Prostate gland (tissue), 2 donors: Measurements from ENCODE around the gene TUSC7.

Experiments used
- POLR2AphosphoS5 ChIP-seq: sonication (generic); formaldehyde crosslinking; IDR thresholded peaks from one replicate; pipeline ENCODE4 v1.6.1; 2017; ENCODE audit warnings: antibody characterized with exemption
- TF ChIP-seq, protein P1 (sequence below), 4 experiments: fragments of 200-600 bp in 2 of 4; fragments of 450-650 bp in 2 of 4; sonication (generic) in 2 of 4; IDR thresholded peaks; 1 replicate in 3 of 4; 2 replicates in 1 of 4; pipeline ENCODE4 v1.5.1; 2016 to 2019; ENCODE audit warnings: antibody characterized with exemption in 4 of 4, mild to moderate bottlenecking in 2 of 4, moderate library complexity in 2 of 4

DNA sequence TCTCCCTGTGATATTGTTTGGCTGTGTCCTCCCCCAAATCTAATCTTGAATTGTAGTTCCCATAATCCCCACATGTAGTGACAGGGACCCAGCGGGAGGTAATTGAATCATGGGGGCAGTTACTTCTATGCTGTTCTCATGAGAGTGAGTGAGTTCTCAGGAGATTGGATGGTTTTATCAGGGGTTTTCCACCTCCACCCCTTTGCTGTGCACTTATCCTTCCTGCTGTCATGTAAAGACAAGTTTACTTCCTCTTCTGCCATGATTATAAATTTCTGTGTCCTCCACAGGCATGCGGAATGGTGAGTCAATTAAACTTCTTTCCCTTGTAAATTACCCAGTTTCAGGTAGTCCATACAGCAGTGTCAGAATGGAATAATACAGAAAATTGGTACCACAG, 24.7 kb downstream of the TUSC7 start:
- TF ChIP-seq POLR2AphosphoS5: no peak
- TF ChIP-seq, protein P1, sequence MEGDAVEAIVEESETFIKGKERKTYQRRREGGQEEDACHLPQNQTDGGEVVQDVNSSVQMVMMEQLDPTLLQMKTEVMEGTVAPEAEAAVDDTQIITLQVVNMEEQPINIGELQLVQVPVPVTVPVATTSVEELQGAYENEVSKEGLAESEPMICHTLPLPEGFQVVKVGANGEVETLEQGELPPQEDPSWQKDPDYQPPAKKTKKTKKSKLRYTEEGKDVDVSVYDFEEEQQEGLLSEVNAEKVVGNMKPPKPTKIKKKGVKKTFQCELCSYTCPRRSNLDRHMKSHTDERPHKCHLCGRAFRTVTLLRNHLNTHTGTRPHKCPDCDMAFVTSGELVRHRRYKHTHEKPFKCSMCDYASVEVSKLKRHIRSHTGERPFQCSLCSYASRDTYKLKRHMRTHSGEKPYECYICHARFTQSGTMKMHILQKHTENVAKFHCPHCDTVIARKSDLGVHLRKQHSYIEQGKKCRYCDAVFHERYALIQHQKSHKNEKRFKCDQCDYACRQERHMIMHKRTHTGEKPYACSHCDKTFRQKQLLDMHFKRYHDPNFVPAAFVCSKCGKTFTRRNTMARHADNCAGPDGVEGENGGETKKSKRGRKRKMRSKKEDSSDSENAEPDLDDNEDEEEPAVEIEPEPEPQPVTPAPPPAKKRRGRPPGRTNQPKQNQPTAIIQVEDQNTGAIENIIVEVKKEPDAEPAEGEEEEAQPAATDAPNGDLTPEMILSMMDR (IDR thresholded peaks at IDR 0.05): no peak
